ENCODE data around the gene MPC1. TPM values are rescaled to one million over a fixed set of nuclear protein-coding genes. Genes with fewer than 3 reads are reported as not detected.
"Not testable (repeated sequence)": the region's sequence is repeated elsewhere in the genome, so short reads cannot be mapped to it uniquely, and the experiment has no call there.

The MPC1 gene
- total RNA-seq, 3 donors from 2014 or later (not counting 1 experiment from before 2014, with no cell fraction given): 26.3 to 31.1 (median 30.4) TPM

DNA sequence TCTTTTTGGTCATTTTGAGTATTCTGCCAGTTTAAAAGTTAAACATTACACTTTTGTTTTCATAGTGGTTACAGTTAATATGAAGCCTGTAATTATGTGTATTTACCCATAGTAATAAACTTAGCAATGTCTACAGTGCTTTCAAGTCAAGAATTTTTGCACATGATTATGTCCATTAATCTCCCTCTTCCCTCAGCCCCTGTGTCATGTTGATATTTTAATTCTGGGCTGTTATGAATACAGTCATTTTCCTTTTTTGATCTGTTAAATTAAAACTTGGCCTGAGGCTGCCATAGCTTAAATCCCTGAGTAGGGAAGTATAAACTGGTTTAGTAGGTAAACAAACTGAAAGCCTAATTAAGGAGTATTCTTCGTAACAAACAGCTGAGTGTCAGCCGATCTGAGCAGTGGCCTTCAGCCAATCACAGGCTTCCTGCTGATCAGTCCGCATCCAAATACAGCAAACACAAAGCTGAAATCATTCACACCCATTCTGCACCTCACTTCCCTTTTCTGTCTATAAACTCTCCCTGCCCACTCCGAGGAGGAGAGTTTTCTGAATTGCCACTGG is 30.9 kb downstream of the MPC1 start:
- TF ChIP-seq CTCF (IDR thresholded peaks at IDR 0.05): no peak
- Mint-ChIP-seq H3K9me3 (no peaks in the 10 kb centered on the region), H3K4me1 (peaks cover 5 to 7% of the 10 kb centered on the region in 2 donors), H3K27me3 (ENCODE audit: low read depth in 2 of 2) (peaks cover 12 to 14% of the 10 kb centered on the region in 2 donors), H3K27ac (no peak overlapping the region), H3K4me3 (no peak overlapping the region), H3K36me3 (no peaks in the 10 kb centered on the region)
- ATAC-seq (peak in 2 of 3 donors; percentile 60 to 68), DNase-seq (no peak)
- H3K4me3 ChIP-seq (ENCODE audit: low read length): no peak overlapping the region
- no peaks in the 10 kb centered on the region for H3K27me3 ChIP-seq (ENCODE audit: control insufficient read depth, insufficient read depth, low read length)
- H3K4me1 ChIP-seq (ENCODE audit: control insufficient read depth, insufficient read depth, low read length): no peaks in the 10 kb centered on the region
- H3K9me3 ChIP-seq (ENCODE audit: control insufficient read depth, insufficient read depth, low read length): no peaks in the 10 kb centered on the region
- H3K36me3 ChIP-seq (ENCODE audit: control insufficient read depth, insufficient read depth, low read length): no peaks in the 10 kb centered on the region
- 34% methylated on average over 4 of the region's 4 CpGs for WGBS (ENCODE audit: insufficient coverage)
- no peak overlapping the region for H3K27ac ChIP-seq (ENCODE audit: low read length)
- intact Hi-C loops (cut with micrococcal nuclease): no loop called here

DNA sequence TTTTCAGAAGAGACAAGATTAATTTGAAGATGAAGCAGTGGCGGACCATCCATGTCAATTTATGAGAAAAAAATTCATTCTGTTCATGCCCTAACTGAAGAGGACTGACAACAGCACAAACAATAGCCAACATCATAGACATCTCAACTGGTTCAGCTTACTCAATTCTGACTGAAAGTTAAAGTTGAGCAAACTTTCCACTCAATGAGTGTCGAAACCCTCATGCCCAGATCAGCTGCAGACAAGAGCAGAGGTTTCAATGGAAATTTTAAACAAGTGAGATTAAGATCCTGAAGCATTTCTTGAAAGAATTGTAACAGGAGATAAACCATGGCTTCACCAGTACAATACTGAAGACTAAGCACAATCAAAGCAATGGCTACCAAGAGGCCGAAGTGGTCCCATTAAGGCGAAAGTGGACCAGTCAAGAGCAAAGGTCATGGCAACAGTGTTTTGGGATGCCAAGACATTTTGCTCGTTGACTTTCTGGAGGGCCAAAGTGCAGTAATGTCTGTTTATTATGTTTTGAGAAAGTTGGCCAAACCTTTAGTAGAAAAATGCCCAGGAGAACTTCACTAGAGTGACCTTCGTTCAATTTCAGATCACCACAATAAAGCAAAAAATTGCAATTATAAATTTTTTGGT is 34.3 kb downstream of the MPC1 start:
- H3K36me3 ChIP-seq (ENCODE audit: control insufficient read depth, insufficient read depth, low read length): no peaks in the 10 kb centered on the region
- no peak overlapping the region for H3K27ac ChIP-seq (ENCODE audit: low read length)
- Mint-ChIP-seq H3K36me3 (no peaks in the 10 kb centered on the region), H3K9me3 (no peaks in the 10 kb centered on the region), H3K27me3 (ENCODE audit: low read depth in 2 of 2) (peaks cover 3 to 15% of the 10 kb centered on the region in 2 donors), H3K27ac (no peak overlapping the region), H3K4me3 (no peak overlapping the region), H3K4me1 (peaks cover 8 to 9% of the 10 kb centered on the region in 2 donors)
- intact Hi-C loops (cut with micrococcal nuclease): no loop called here
- 88% methylated on average over 5 of the region's 6 CpGs for WGBS (ENCODE audit: insufficient coverage)
- no peak for DNase-seq
- TF ChIP-seq CTCF (IDR thresholded peaks at IDR 0.05): no peak
- H3K4me1 ChIP-seq (ENCODE audit: control insufficient read depth, insufficient read depth, low read length): no peaks in the 10 kb centered on the region
- no peaks in the 10 kb centered on the region for H3K27me3 ChIP-seq (ENCODE audit: control insufficient read depth, insufficient read depth, low read length)
- no peaks in the 10 kb centered on the region for H3K9me3 ChIP-seq (ENCODE audit: control insufficient read depth, insufficient read depth, low read length)
- H3K4me3 ChIP-seq (ENCODE audit: low read length): no peak overlapping the region
- ATAC-seq: no peak

GRCh38 chr6:166346965-166347364 is 35.8 kb downstream of the MPC1 start:
- no peak for ATAC-seq
- Histone ChIP-seq H3K27me3 (ENCODE audit: control insufficient read depth, insufficient read depth, low read length) (no peaks in the 10 kb centered on the region), H3K27ac (ENCODE audit: low read length) (no peak overlapping the region), H3K4me3 (ENCODE audit: low read length) (no peak overlapping the region), H3K4me1 (ENCODE audit: control insufficient read depth, insufficient read depth, low read length) (peaks cover 6% of the 10 kb centered on the region), H3K36me3 (ENCODE audit: control insufficient read depth, insufficient read depth, low read length) (no peaks in the 10 kb centered on the region), H3K9me3 (ENCODE audit: control insufficient read depth, insufficient read depth, low read length) (no peaks in the 10 kb centered on the region)
- DNase-seq: no peak
- peaks cover 13 to 14% of the 10 kb centered on the region in 2 donors for H3K4me1 Mint-ChIP-seq
- H3K27ac Mint-ChIP-seq: no peak overlapping the region
- no peaks in the 10 kb centered on the region for H3K36me3 Mint-ChIP-seq
- intact Hi-C loops (cut with micrococcal nuclease): no loop called here
- H3K27me3 Mint-ChIP-seq (ENCODE audit: low read depth in 2 of 2): peaks cover 3 to 15% of the 10 kb centered on the region in 2 donors
- H3K9me3 Mint-ChIP-seq: no peaks in the 10 kb centered on the region
- no peak overlapping the region for H3K4me3 Mint-ChIP-seq
- TF ChIP-seq CTCF (IDR thresholded peaks at IDR 0.05): no peak

GRCh38 chr6:166346449-166346848 is 36.3 kb downstream of the MPC1 start:
- Mint-ChIP-seq H3K27me3 (ENCODE audit: low read depth in 2 of 2) (peaks cover 3 to 15% of the 10 kb centered on the region in 2 donors), H3K36me3 (no peaks in the 10 kb centered on the region), H3K4me1 (peaks cover 13 to 17% of the 10 kb centered on the region in 2 donors), H3K27ac (no peak overlapping the region), H3K4me3 (no peak overlapping the region), H3K9me3 (no peaks in the 10 kb centered on the region)
- no peak for TF ChIP-seq CTCF (IDR thresholded peaks at IDR 0.05)
- Histone ChIP-seq H3K27ac (ENCODE audit: low read length) (no peak overlapping the region), H3K36me3 (ENCODE audit: control insufficient read depth, insufficient read depth, low read length) (no peaks in the 10 kb centered on the region), H3K4me3 (ENCODE audit: low read length) (no peak overlapping the region), H3K4me1 (ENCODE audit: control insufficient read depth, insufficient read depth, low read length) (peaks cover 6% of the 10 kb centered on the region), H3K9me3 (ENCODE audit: control insufficient read depth, insufficient read depth, low read length) (no peaks in the 10 kb centered on the region), H3K27me3 (ENCODE audit: control insufficient read depth, insufficient read depth, low read length) (no peaks in the 10 kb centered on the region)
- DNase-seq (no peak), ATAC-seq (no peak)
- intact Hi-C loops (cut with micrococcal nuclease): no loop called here
- WGBS (ENCODE audit: insufficient coverage): 100% methylated on average over 1 of the region's 3 CpGs

- H3K4me3 Mint-ChIP-seq; intact Hi-C loops (cut with micrococcal nuclease); H3K9me3 Mint-ChIP-seq; DNase-seq; H3K36me3 Mint-ChIP-seq; H3K36me3 ChIP-seq (ENCODE audit: control insufficient read depth, insufficient read depth, low read length); H3K27ac ChIP-seq (ENCODE audit: low read length); H3K27me3 ChIP-seq (ENCODE audit: control insufficient read depth, insufficient read depth, low read length); ATAC-seq; H3K9me3 ChIP-seq (ENCODE audit: control insufficient read depth, insufficient read depth, low read length); H3K4me3 ChIP-seq (ENCODE audit: low read length): not testable (repeated sequence)
- H3K4me1 ChIP-seq (ENCODE audit: control insufficient read depth, insufficient read depth, low read length): peaks cover 13% of the 10 kb centered on the region
- 94% methylated on average over 9 of the region's 9 CpGs for WGBS (ENCODE audit: insufficient coverage)
- H3K27me3 Mint-ChIP-seq (ENCODE audit: low read depth in 2 of 2): peaks cover 3 to 15% of the 10 kb centered on the region in 2 donors
- H3K27ac Mint-ChIP-seq: peak overlapping the region in 1 of 2 donors; percentile 31
- H3K4me1 Mint-ChIP-seq: peaks cover 15 to 17% of the 10 kb centered on the region in 2 donors
Observed at GRCh38 chr6:166345672-166346071, 37.1 kb downstream of the MPC1 start.

Data from natural killer cell (primary cell).